HG03103 (cell line): Measurements from ENCODE around the gene PABPC1L.
"Not testable (repeated sequence)": the region's sequence is repeated elsewhere in the genome, so short reads cannot be mapped to it uniquely, and the experiment has no call there.

Experiments
- ATAC-seq: cut with Tn5 transposase; IDR thresholded peaks from one replicate; pipeline ENCODE4 v1.9.1; 2021; ENCODE audit warnings: low read depth; ENCODE audit not compliant: unreplicated experiment

Gene PABPC1L

GRCh38 chr20:44909872-44910689 lies at the start of gene PABPC1L:
TSS of gene PABPC1L (plus strand) at chr20:44910060. CDS start at chr20:44910144, 84 bp downstream.
- peak; percentile 80 for ATAC-seq

DNA sequence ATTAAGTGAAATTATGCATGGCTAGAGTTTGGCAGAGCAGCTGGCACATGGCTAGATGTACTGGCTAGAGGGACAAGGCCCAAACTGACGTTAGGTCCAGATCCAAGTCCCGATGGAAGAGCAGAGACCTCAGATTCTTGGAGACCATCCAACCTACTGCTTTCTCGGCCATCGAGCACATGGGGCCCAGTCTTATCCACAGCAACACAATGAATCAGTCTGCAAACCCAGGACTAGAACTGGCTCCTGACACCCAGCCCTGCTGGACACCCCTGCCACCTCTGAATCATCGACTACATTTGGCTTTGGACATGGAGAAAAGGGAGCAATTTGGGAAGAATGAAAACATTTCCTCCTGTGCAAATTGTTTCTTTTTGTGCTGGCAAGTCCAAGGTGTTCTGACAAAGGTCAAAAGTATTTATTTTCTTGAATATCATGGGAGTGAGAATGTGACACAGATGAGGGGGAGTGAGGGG lies 48.3 kb upstream of the PABPC1L start:
- ATAC-seq = no peak

GRCh38 chr20:44862286-44862685 lies 47.6 kb upstream of the PABPC1L start:
- ATAC-seq = no peak

DNA sequence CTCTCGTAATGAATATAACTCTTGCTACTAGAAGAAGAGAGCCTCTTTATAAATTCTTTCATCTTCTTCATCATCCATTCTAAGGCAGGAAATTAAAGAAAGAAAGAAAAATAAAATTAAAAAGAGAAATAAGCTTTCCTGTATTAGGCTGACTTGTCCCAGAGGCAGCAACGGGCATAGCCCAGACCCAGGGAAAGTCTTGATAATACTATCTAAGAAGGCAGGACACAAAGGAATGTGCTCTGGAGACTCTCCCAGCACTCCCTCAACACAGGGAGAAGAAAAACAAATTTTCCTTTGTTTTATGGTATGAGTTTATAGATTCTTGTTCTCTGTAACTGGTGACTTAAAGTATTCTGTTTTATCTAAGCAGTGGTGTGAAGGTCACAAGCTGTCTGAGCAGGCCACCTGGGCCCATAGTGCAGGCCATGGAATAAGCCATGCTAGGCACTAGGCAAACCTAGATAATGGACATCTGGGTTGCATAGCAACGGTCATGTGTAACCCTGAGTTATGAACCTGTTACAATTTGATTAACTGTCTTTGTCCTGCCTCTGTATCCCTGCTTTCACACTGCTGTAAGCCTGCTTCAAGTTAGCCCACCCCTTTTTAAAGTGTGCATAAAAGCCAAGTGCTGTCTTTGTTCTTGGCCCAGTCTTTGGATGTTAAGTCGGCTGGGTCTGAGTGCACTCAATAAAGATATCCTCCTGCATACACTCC lies 46.3 kb upstream of the PABPC1L start:
- ATAC-seq = not testable (repeated sequence)

DNA sequence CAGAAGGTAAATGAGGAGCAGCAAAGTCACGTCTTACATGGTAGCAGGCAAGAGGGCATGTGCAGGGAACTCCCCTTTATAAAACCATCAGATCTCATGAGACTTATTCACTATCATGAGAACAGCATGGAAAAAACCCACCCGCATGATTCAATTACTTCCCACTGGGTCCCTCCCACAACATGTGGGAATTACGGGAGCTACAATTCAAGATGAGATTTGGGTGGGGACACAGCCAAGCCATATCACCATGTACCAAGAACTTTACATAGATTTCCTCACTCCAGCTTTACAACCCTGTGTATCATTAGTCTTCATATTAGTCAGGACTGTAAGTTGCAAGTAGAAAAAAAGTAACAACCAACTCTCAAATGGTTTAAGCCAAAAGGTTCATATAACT lies 45.4 kb upstream of the PABPC1L start:
- ATAC-seq = not testable (repeated sequence)

DNA sequence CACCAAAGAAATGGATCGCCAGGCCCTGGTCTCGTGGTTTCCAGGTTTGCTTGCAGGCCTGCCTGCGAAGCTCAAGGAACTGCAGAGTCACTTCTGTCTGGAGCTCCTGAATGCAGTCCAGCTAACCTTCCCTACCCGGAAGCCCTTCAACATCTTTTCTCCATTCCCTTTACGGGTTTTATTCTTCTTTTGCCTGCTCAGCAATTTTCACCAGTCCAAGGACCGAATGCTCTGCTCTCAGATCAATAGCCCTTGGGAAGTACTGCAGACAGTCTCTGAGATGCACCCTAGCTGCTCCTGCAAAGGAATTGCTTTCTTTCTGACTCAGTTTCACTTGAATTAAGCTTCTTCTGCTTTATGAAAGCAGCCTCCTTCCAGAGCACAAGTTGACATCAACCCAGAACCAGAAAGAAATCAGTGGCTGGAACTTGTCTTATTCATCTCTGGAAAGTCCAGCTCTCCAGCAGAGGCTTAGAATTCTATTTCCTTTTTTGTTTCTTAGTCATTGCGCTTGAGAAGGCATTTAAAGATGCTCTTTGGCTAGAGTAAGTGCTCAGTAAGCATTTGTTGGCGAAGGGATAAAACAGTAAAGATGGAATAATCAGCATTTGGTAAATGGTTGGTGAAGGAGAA lies 43.0 kb upstream of the PABPC1L start:
- no peak for ATAC-seq

DNA sequence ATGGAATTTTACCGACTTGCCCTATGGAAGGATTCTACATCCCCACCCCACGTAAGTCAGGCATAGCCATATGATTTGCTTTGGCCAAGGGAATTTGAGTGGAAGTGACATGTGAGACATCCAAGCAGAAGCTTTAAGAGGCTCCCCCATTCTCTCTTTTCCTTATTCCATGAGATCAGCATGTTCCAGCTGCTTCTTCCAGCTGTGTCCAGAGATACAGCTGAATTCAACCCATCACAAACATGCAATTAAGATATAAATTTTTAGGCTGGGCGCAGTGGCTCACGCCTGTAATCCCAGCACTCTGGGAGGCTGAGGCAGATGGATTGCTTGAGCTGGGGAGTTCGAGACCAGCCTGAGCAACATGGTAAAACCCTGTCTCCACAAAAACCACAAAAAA lies 40.4 kb upstream of the PABPC1L start:
- ATAC-seq = no peak

DNA sequence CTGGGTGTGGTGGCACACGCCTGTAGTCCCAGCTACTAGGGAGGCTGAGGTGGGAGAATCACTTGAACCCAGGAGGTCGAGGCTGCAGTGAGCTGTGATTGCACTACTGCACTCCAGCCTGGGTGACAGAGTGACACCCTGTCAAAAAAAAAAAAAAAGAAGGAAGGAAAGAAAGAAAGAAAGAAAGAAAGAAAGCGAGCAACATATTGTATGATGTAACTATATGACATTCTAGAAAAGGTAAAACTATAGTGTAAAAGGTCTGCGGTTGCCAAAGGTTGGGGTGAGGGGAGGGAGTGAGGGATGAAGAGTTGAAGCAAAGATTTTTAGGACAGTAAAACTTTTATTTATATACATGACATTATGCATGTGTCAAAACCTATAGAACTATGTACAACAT lies 27.5 kb upstream of the PABPC1L start:
- not testable (repeated sequence) for ATAC-seq

DNA sequence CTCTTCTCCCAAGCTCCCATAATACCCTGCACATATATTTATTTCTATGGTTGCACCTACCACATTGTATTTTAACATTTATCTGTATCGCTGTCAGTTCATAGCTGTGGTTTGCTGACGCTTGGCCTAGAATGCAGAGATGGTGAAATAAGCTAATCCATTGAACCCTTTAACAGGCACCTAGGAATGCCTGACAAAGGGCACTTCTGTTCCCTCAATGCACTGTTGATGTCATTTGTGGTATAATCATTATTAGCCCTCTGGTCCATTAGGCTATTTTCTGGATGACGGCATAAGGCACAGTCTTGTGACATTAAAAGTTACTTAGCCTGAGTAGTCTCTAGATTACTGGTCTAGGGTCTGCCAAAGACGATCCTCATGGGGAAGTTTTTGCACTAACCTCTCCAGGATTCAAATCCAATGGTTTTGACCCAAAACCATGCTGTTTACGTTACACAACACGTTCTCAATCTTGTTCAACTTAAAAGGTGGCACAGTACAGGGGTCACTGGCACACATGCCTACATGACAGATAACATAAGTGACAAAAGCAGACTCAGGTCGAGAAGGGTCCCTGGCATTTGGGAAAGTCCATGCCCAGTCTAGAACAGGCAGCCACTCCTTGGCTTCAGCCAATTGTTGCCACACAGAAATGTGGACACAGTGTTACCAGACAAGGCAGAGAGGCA lies 26.5 kb upstream of the PABPC1L start:
- ATAC-seq = no peak

DNA sequence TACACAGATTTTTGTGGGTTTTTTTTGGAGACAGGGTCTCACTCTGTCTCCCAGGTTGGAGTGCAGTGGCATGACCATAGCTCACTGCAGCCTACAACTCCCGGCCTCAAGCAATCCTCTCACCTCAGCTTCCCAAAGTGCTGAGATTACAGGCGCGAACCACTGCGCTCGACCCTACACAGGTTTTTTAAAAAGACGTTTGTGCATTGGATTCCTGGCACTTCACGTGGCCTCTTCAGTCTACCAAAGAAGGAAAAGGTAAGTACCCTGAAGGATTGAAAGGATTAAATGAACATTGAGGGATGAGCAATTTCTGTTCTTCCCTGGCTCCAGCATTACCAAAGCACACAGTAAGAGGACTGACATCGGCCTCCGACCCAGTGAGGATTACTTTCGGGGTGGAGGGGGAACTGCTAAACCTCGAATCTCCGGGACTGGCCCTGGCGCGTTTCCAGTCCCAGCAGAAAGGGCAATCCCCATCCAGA lies 24.9 kb upstream of the PABPC1L start:
- ATAC-seq = no peak

DNA sequence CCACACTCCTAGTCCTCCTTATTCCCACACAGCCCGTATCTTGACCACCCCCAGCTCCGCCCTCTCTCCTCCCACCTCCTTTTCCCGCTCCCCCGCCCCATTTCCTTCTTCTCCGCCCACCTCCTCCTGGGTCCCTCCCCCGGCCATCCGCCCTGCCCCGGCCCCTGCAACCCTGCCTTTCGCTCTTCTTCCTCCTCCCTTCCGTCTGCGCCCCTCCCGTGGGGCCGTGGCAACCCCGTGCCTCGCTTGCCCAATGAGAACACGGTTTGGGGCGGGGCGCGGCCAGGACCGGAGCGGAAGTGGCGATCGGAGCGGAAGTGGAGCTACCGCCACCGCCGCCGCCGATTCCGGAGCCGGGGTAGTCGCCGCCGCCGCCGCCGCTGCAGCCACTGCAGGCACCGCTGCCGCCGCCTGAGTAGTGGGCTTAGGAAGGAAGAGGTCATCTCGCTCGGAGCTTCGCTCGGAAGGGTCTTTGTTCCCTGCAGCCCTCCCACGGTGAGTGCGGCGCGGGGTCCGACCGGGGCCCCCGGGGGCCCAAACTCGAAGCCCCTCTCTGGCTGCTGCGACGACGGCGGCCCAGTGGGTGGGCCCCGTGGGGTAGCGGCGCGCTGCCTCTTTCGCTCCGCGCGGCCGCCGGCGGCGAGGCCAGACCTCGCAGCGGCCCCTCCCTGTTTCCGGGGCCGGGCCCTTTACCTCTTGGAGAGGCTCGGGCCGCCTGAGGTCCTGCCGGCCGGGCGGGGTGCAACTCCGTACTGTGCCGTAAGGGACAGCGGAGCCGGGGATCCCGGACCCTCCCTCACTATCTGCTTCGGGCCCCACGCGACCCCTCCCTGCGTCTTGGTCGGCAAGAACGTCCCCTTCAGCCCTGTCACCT lies 24.2 kb upstream of the PABPC1L start, which contains the start of gene YWHAB:
YWHAB (plus strand) TSS at position 314 of the 874 bp plus-strand sequence. CDS start 15,829 bp downstream, outside the sequence.
- ATAC-seq = peak; percentile 95

DNA sequence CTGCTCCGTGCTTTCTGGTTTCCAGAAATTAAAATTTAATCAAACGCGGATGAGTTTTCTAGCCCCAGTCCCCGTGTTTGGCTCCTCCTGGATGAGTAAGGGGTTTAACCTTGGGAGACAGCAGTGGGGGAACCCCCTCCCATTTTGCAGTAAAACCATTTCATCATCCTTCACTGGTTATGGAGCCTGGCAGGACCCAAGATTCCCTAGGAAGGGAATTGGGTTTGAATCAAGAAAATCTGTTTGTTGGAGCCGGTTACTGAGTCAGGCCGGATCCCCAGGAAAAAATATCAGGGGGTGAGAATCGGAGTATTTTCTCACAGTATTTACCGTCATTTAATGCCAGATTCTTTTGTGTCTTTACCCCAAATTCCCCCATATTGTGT lies 23.6 kb upstream of the PABPC1L start:
- ATAC-seq = no peak

- ATAC-seq = no peak
These were observed 23.0 kb upstream of the PABPC1L start for GRCh38 chr20:44886828-44887227.

DNA sequence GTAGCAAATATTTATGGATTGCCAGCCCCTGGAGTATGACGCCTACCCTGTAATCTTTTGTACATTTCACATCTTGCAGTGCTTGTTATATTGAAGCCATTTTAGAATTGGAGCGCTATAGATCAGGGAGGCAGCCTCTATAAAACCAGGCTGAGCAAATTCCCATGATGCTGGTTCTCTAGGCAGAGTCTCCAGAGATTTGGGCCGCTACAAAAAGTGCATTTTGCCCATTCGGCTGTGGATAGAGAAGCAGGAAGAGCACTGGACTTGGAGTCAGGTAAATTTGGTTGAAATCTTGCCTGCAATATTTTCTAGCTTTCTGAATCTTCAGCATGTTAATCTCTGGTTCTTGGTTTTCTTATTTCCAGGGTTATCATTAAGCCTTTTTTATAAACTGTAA lies 22.4 kb upstream of the PABPC1L start:
- ATAC-seq = no peak

DNA sequence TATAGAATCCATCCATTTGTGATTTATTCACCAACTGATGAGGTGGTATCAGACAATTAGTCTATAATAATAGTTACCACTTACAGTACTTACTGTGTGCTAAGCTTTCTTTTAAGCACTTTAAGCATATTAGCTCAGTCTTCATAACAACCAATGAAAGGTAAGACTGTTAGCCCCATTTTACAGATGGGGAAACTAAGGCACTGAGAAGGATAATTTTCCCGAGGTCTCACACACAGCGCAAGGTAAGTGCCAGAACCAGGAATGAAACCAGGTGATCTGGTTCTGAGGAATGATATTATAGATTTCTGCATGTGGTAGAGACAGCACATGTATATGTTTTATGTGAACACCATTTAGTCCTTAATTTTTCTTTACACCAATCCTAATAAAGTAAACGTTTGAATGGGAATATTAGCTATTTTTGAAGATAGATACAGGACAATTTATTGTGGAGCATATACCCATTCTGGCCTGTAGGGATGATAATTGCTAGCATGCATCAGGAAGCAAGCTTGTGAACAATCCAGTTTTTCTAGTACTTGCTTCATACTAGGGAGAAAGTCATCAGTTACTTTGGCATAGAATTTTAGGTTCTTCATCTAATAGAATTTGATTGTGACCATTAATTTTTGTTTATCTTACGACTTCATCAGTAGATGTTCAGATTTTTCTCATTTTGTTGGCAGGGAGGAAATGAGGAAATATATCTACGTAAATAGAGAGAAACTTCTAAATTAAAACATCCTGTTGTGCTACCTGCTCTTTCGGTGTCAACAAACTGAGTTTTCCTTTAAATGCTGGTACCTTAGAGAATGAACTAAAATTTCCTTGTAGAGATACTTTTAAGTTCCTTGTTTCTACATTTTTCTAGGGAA lies 21.4 kb upstream of the PABPC1L start:
- no peak for ATAC-seq

DNA sequence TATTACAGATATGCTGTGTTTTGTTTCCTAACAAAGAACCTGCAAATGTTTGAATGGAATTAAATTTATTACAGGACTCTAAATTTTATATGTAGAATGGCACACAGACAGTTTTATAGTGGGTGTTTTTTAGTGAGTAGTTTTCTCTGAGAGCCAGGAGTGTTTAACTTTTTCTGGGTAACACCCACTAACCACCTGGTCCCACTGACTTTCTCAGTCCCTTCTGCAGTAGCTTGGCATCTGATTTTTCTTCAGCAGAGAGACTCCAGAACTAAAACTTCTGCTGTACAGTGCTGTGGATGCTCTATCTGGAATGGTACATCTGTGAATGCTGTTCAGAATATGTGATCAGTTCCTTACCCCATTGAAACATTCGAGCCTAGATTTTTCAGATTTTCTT lies 18.0 kb upstream of the PABPC1L start:
- ATAC-seq = no peak

DNA sequence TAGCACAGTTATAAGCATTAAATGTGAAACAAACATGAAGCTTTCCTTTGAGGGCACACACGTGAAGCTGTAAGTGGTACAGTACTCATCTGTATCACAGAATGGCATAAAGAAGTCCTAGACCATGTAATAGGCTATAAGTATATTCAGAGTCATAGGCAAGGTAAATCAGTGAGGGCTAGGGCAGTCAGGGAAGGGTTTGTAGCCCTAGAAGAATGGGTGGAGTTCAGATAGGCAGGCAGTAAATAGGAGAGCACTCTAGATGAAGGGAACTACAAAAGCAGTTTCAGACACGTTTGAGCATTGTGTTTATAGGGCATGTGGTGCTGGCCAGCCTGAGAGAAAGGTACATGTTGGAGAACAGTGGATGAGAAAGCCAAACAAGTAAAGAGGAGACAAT lies 14.9 kb upstream of the PABPC1L start:
- ATAC-seq = no peak

DNA sequence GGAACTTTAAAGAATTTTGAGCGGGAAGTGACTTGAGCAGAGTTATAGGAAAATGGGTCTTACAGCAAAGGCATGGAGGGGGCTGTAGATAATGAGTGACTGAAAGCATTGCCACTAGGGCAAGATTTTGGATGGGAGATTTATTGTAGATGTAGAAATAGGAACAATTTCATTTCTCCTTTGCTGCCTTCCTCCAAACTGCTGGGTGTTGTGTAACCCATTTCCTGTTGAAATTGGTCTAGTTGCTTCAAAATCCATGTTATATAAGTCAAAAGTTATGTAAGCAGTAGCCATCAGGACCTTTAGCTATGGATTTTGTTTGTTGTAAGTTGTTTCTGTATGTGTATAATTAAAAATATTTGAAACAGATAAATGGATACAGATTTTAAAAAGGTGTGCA lies 13.3 kb upstream of the PABPC1L start:
- no peak for ATAC-seq

- ATAC-seq = no peak
These were observed 12.7 kb upstream of the PABPC1L start for GRCh38 chr20:44897133-44897532.
